Measurements from ENCODE around the gene C19orf38. TPM values are rescaled to one million over a fixed set of nuclear protein-coding genes. Genes with fewer than 3 reads are reported as not detected.

Gene C19orf38
- total RNA-seq, 1 experiment from 2014 or later, result not detected

DNA sequence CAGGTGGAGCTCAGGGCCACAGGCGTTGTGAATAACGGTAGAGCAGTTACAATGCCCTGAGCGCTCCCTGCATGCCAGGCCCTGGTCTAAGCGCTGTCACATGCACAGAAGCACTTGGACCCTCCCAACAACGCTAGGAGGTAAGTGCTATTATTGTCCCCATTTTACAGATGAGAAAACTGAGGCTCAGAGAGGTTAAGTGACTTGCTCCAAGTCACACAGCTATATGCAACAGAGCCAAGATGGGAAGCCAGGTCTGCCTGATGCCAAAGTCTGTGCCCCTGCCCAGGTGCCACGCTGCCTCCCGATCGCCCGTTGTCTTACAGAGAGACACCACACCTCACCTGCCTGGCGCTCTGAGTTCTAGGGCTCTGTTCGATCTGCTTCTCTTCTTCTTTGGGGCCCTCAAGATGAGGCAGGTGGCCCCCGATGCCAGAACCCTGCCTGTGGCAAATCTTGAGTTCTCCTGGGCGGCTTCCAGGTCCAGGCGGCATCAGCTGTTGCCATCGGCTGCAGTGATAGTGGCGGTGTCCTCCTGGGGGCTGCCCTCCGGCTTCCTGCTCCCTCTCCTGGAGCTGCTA, 60.3 kb downstream of the C19orf38 start:
- Histone ChIP-seq H4K91ac (ENCODE audit: insufficient read length, low read depth, low read length) (no peak overlapping the region), H2BK20ac (ENCODE audit: low read depth, low read length, poor library complexity, severe bottlenecking) (no peak overlapping the region), H4K8ac (replicated peaks; ENCODE audit: insufficient read length, low read depth, low read length) (no peak overlapping the region), H3K4me2 (ENCODE audit: insufficient read depth, insufficient read length, low read length) (no peak overlapping the region), H3K14ac (ENCODE audit: insufficient read depth, low read length) (no peak overlapping the region), H2BK5ac (ENCODE audit: insufficient read length, low read length) (no peak overlapping the region), H4K20me1 (ENCODE audit: control insufficient read depth, insufficient read depth, insufficient read length) (no peaks in the 10 kb centered on the region), H3K9ac (ENCODE audit: extremely low read depth, insufficient read length, low read length) (no peak overlapping the region), H3T11ph (ENCODE audit: low read length) (no peak overlapping the region), H3K79me2 (ENCODE audit: insufficient read depth, low read length) (no peaks in the 10 kb centered on the region; the same call in 1 of the 2 replicates), H3K4me1 (ENCODE audit: insufficient read depth, low read length) (no peaks in the 10 kb centered on the region), H3K4ac (ENCODE audit: low read depth, low read length) (no peak overlapping the region), H3K9me3 (ENCODE audit: control insufficient read depth, low read depth, low read length) (no peaks in the 10 kb centered on the region), H2BK15ac (ENCODE audit: low read depth, low read length) (no peak overlapping the region), H3K18ac (ENCODE audit: insufficient read length, low read depth, low read length) (no peak overlapping the region), H2BK12ac (ENCODE audit: insufficient read length, low read depth, low read length) (no peak overlapping the region), H3K27me3 (ENCODE audit: insufficient read depth, low read length) (no peaks in the 10 kb centered on the region), H3K23ac (ENCODE audit: insufficient read length, low read depth, low read length) (no peak overlapping the region), H2AK5ac (ENCODE audit: insufficient read length, low read length) (no peak overlapping the region), H3K79me1 (ENCODE audit: insufficient read depth, low read depth, low read length, poor library complexity, severe bottlenecking) (no peaks in the 10 kb centered on the region), H3K27ac (ENCODE audit: insufficient read length, low read depth, low read length) (no peak overlapping the region), H2AFZ (ENCODE audit: low read length) (no peak overlapping the region), H3K23me2 (ENCODE audit: insufficient read length, low read depth, low read length, poor library complexity, severe bottlenecking) (no peaks in the 10 kb centered on the region), H4K5ac (ENCODE audit: insufficient read length, low read depth, low read length) (no peak overlapping the region), H3K56ac (ENCODE audit: insufficient read length, low read depth, low read length) (no peak overlapping the region), H2BK120ac (ENCODE audit: low read depth, low read length, poor library complexity, severe bottlenecking) (no peak overlapping the region)
- 0 out of 2 replicates have a peak, but pooled peaks cover 2% of the 10 kb centered on the region for H3K27me3 Mint-ChIP-seq (ENCODE audit: low read depth)
- no peaks in the 10 kb centered on the region for H3K9me3 Mint-ChIP-seq
- DNase-seq, result peak; percentile 17
- TF ChIP-seq, protein P1, sequence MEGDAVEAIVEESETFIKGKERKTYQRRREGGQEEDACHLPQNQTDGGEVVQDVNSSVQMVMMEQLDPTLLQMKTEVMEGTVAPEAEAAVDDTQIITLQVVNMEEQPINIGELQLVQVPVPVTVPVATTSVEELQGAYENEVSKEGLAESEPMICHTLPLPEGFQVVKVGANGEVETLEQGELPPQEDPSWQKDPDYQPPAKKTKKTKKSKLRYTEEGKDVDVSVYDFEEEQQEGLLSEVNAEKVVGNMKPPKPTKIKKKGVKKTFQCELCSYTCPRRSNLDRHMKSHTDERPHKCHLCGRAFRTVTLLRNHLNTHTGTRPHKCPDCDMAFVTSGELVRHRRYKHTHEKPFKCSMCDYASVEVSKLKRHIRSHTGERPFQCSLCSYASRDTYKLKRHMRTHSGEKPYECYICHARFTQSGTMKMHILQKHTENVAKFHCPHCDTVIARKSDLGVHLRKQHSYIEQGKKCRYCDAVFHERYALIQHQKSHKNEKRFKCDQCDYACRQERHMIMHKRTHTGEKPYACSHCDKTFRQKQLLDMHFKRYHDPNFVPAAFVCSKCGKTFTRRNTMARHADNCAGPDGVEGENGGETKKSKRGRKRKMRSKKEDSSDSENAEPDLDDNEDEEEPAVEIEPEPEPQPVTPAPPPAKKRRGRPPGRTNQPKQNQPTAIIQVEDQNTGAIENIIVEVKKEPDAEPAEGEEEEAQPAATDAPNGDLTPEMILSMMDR (conservative IDR thresholded peaks at IDR 0.05), result no peak
- H3K36me3 Mint-ChIP-seq (ENCODE audit: insufficient read depth in 1 of 3, low read depth in 3 of 3), result peaks cover 18 to 55% (median 48%) of the 10 kb centered on the region in 3 experiments; a peak in 6 of 7 replicates
- H3K4me1 Mint-ChIP-seq, result no peaks in the 10 kb centered on the region
- no peak overlapping the region for H3K27ac Mint-ChIP-seq
- H3K4me3 Mint-ChIP-seq, result no peak overlapping the region
- no CpG with 5 or more reads among the region's 17 CpGs for WGBS (ENCODE audit: extremely low coverage, insufficient read length, low lambda C conversion rate)
